HG03097 (cell line): ENCODE measurements around the gene ISY1.
A peak's percentile ranks its signal among the peaks of the same experiment; 100 is the strongest.
"Not testable (repeated sequence)": the region's sequence is repeated elsewhere in the genome, so short reads cannot be mapped to it uniquely, and the experiment has no call there.

Experiments
- ATAC-seq: cut with Tn5 transposase; IDR thresholded peaks from one replicate; pipeline ENCODE4 v1.9.1; 2021; ENCODE audit not compliant: unreplicated experiment, low FRiP score

Gene ISY1

DNA sequence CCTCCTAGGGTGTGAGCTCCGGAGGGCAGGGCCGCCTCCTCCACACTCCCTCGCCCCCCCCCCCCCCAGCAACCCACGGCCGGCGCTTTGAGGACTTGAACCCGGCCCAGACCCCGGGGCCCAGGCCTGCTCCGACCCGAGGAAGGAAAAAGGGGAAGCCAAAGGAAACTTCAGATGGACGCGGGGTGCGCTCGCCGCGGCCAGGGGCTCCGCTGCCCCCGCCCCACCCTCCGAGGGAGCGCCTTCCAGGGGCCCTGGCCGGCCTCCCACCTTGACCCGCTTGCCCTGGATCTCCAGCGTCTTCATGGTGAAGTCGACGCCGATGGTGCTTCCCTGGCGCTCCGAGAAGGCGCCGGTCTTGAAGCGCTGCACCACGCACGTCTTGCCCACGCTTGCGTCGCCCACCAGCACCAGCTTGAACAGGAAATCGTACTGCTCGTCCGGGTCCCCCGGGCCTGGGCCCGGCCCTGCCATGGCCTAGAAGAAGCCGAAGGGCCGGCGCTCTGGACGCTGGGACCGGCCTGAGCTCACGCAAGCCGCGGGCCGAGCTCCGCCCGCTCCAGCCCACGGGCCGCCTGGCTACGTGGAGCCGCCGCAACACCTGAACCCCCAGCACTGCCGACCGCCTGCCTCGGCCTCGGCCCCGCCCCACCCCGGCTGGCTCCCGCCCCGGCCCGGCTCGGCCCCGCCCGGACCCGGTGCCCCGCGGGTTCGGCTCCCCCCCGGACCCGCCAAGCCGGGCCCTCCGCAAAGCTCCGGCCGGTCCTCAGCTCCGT lies 39.7 kb downstream of the ISY1 start:
- ATAC-seq: peak; percentile 4

DNA sequence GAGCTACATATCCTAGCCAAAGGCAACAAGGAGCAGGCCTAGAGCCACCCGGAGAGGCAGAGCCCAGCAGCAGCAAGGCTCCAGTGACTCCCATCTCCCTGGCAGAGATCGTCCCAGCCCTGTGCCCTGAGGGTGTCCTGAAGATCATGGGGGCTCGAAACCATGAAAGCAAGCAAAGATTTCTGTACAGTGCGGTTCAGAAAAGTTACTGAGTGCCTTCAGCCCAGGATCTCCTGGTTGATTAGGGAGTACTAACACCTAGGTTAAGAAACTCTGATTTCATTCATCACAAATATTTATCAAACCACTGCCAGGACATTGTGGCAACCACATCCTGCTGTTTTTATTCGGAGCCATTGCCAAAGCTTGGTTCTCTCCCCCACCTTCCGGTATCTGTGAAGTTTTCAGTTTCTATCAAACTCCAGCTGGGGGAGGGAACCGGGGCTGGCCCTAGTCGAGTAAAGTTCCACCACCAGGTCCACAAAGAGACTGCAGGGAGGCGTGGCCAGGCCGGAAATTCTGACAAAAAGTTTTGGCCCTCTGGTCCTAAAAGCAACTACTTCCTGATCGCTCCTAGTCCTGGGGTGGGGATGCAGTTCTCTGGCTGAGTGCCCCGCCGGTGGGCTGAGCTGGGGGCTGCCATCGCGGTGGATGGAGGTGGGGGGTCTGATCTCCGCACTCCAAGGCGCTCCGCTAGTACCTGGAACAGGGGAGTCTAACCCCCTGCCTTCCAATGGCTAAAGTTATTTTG lies 40.4 kb downstream of the ISY1 start:
- ATAC-seq: peak; percentile 65

DNA sequence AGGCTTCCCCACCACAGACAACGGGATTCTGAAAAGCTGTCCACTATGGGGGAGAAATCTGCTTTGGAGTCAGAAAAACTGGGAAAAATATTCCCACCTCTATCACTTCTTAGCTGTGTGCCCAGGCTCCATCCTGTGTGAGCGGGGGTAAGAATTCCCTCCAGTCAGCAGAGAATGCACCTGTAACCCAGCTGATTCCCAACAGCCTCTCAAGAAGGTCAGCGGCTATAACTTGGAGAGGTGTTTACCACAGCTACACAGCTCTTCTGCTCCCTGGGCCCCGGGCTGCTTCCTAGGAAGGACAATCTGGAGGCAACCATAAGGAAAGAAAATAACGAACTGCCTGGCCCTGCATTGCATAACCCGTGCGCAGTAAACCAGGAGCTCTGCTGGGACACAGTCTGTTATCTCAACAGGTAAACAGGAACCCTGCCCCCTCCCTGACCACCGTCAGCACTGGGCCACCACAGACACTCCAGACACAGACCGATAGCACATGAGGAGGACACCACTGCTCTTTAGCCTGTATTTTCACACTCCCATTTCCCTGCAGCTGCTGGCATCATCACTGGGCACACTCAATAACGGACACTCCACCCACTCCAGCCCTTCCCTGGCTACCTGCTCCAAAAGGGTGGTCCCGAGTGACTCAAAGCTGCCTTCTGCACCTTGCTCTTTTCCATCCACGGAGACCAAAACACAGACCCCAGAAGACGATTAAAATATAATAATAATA lies 41.3 kb downstream of the ISY1 start:
- no peak for ATAC-seq

DNA sequence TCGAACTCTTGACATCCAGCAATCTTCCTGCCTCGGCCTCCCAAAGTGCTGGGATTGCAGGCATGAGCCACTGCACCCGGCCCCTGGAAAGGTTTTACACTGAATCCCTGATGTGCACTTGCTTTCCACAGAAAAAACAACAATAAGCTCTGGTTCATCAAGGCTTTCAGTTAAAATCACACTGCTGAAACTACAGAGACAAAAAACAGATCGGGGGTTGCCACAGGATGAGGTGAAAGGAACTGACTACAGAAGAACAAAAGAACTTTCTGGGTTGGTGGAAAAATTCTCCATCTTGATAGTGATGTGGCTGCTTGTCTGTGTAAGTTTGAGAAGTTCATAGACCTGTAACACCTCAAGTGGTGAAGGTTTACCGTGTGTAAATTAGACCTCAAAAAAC lies 42.1 kb downstream of the ISY1 start:
- ATAC-seq: no peak

DNA sequence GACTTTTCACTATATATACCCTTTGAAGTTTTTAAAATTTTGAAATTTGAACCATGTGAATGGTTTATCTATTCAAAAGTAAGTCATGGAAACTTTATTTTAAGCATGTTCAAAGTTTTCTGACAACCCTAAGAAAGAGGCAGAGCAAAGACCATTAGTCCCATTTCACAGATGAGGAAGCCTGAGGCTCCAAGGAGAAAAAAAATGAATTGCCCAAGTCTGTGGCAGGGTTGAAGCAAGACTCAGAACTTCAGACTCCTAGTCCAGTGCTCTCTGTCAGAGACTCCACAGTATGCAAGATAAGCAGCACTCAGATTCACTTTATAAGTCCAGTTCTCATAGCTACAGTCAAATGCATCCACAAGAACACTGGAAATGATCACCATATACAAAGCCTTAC lies 43.7 kb downstream of the ISY1 start:
- no peak for ATAC-seq

DNA sequence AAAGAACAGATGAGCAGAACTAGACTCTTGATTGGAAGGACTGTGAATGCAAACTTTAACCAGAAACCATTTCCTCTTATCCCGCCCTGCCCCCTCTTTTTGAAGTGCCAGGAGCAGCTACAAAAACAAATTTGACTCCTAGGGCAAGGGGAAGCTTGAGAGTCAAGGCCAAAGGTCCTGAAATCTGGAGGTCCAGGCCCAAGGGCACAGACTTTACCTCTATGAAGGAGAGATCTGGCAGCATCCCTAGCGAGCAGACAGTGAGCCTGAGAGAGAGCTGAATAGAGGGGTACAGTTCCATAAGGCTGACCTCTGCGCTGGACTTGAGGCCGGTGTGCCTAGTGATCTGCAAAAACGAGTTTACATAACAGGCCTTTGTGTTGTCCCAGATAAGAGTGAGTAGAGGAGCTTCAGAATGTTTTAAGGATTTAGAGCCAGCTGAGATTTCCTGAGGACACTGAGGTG lies 44.3 kb downstream of the ISY1 start:
- ATAC-seq: no peak

DNA sequence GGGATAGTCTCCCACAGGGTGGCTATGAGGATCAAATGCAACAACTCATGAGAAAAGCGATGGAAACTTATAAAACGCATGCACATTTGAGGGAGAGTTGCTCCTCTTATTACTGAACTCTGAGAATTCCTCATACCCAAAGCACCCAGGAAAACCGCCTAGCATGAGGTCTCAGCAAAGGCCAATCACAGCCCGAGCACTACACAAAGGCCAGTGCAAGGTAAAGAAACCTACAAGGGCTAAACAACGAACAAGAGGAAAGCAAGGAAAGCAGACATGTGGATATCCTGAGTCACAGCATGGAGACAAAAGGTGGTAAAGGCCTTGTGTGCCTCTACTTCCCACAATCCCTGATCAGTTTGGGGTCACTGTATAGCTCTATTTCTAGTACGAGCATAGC lies 46.4 kb downstream of the ISY1 start:
- no peak for ATAC-seq

DNA sequence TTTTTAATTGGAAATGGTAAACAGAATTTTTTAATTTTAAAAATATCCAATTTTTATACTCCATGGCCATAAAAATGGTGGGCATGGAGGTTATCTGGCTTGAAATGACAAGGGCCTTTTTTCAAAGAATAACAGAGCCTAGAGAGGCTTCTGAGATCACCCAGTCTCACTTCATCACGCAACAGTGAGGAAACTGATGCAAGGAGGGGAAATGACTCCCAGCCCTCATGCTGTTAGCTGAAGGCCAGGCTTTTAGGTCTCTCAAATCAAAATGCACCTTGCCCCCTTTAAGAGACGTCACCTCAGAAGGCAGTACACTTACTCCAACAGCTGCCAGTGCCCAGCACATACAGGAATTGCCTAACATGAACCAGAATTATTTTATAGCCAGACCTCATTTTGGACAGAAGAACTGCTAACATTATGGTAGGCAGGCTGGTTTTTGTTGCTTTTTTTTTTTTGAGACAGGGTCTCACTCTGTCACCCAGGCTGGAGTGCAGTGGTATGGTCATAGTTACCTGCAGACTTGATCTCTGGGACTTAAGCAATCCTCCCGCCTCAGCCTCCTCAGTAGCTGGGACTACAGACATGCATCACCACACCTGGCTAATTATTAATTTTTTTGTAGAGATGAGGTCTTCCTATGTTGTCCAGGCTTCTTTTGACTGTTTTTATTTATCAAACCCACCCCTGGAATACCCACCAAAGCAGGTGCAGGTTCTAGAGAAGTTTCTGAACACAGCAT lies 48.4 kb downstream of the ISY1 start:
- no peak for ATAC-seq

DNA sequence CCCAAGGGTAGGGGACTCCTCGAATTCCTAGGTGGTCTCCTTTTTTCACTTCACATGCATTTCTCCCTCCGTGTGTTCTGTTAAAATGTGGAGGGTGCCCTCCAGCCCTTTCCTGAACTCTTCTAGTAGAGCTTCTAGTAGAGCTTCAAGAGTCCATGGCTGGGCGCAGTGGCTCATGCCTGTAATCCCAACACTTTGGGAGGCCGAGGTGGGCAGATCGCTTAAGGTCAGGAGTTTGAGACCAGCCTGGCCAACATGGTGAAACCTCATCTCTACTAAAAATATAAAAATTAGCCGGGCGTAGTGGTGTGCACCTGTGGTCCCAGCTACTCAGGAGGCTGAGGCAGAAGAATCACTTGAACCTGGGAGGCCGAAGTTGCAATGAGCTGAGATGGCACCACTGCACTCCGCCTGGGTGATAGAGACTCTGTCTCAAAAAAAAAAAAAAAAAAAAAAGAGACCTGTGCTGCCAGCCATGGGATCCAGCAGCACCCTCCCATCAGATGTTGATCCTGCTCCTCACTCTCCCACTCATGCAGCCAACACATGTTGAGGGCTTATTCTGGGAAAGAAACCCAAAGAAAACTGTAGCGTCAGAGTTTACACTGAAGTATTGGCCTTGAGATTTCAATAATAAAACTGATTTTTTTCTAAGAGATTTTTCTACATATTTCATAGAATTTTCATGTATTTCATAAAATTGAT lies 49.6 kb downstream of the ISY1 start:
- ATAC-seq: not testable (repeated sequence)

DNA sequence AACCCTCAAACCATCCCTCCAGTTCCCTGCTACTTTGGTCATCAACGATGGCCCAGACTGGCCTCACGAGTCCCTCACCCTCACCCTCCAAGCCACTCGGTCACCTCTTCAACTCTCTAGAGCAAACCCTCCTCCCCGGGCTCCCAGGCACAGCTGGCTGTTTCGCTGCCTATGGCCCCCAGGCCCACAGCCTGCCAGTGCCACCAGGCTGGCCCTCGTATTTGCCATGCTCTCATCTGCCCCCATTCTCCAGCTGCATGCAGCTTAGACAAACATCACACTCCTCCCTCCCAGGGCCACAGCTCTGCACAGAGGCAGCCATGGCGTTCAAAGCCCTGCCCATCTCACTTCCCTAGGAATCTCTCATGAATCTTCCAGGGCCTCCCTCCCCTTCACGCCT lies 53.1 kb downstream of the ISY1 start:
- ATAC-seq: no peak

DNA sequence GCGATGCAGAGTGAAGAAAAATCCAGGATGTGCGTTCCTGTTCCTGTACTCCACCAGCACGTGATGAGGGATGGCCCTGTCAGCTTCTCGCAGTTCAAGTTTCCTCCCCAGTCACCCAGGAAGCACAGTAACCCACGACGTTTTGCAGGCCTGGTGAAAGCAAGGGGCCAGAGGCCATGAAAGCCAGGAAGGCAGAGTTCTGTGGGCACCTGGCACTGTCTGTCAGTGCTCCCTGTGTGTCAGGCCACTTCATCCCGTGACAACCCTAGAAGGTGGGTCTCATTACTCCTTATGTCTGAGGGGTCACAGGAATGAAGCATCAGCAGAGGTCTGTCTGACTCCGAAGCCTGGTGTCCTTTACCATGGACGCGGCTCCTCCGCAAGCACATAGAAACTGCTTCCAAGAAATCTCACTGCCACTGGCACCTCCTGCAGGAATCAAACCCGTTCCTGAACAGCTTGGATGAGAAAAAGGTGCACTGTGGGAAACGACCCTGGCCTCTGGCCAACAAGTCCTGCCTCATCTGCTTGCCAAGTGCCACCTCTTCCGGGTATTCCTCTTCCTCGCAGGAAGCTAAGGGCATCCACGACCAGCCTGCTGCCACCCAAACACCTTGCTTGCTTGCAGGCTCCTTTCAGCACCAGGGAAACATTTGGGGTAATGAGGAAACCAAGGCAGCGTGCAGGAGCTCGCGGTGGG lies 53.8 kb downstream of the ISY1 start:
- no peak for ATAC-seq

DNA sequence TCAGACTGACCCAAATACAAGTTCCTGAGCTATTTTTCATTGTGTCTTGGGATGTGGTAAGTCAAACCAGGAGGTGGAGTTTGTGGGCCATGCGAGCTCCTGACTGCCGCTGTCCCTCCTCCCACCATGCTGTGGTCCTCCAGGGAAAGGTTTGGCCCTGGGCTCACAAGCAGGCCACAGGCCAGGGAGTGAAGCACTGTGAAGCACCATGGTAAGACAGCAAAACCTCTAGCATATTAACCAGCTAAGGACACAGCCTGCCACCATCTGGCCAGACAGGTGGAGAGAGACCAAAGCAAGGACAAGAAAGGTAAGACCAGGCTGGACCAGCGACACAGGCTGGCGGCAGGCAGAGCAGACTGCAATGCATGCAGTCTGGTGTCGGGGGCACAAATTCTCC lies 54.5 kb downstream of the ISY1 start:
- ATAC-seq: no peak

DNA sequence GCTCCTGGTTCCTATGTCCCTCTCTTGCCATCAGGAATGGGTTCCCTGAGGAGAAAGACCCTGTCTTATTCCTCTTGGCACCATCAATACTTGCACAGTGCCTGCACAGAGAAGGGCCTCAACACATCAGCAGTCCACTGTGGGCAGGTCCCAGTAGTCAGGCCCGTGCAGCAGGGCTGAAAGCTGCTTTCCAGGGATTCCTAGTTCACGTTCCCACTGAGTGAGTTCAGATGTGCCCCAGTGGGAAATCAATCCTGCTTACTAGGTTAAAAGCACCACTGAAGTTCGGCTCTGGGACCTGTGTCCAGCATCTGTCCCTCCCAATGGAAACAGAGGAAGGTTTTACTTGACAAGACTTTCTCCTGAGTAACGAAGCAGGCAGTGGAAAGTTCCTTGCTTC lies 55.0 kb downstream of the ISY1 start:
- no peak for ATAC-seq

DNA sequence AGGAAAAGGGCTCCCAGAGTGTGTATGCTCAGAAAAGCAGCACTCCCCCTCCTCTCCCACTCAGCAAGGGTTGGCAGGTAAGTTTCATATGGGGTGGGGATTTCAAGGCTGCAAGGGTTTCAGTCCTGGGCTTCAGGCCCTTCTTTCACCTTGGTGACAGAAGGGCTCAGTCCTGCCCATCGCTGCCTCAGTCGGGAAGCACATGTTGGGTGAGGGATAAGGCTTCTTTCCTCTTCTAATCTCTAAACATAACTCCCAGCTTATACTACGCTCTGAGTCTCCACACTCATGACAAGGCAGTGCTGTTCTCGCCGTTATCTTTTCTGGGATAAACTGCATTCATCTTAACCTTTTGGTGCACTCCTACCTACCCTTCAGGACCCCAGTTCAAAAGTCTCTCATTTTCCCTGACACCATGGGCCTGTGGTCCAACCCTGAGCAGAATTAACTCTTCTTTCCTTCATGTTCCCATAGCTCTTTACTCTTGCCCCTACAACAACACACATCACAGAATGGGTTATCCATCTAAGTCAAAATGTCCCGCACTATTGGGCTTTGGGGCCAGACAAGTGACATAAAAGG lies 56.3 kb downstream of the ISY1 start:
- no peak for ATAC-seq

DNA sequence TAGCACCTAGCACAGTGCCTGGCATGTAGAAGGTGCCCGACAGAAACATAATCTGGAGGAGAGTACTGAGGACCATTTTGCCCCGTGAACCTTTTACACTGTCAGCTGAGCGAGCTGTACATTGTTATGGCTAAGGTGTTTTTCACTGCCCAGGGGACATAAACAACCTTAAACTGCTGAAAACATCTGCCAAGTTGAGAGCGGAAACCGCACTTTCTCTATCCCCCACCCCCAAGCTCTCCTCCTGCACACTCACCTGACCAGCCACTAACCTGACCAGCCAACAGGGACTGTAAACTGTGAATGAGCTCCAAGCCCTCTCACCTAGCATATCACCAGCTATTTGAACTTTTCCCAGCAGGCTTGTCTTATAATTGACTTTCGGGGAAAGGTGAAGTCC lies 56.8 kb downstream of the ISY1 start:
- ATAC-seq: no peak

DNA sequence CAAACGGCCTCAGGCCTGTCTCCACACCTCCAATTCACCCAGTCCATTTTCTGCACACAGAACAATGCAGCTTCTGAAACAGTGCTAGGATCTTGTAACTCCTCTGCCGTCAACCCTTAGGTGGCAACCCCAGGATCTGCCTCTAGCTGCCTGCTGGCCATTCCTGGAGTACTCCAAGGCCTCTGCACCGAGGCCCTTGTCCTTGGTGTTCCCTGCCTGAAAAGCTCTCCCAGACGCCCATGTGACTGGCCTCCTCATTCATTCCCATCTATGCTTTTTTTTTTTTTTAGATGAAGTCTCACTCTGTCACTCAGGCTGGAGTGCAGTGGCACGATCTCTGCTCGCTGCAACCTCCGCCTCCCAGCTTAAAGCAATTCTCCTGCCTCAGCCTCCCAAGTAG lies 57.6 kb downstream of the ISY1 start:
- no peak for ATAC-seq

DNA sequence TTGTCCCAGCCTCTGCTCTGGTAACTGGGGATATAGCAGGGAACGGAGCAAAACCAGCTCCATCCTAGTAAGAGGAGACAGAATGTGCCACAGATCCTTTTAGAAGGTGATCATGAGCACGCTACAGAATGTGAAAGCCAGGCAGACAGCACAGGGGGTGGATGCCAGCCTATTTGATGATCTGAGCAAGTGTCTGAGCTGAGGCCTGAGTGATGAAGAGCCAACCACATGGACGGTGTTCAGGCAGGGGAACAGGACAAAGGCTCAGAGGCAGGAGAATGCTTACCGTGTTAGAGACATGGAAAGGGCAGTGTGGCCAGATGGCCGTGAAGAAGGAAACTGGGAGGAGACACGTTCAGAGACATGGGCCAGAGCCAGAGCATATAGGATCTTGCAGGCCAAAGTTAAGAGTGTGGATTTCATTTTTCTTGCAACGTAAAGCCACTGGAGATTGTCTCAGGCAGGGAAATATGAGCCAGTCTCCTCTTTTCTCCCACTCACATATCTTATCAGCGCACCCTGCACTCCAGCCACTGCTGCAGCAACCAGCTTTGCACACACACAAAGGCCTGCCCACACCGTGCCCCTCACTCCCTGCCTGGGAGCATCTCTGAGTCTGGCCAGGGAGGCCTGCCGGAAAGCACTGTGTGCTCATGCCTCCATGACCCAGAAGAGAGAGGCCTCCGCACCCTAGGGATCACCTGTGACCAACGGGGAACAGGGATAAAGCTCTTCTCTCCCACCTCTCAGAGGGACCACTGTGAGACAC lies 59.3 kb downstream of the ISY1 start:
- ATAC-seq: no peak

DNA sequence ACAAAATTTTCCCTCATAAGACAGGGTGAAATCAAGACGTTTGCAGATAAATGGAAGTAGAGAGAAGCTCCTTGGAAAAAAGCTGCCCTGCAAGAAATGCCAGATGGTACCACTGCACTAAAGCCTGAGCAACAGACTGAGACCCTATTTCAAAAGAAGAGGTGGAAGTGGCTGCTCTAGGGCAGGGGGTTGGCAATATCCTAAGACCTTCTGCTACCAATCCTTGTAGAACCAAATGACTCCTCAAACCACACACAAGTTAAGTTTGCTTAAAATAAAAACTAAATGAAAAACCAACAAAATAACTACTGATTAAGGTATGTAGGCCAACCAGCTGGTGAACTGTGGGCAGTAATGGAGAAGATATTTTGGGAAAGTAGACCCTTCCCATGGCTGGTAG lies 60.6 kb downstream of the ISY1 start:
- ATAC-seq: no peak
